ENCODE data around the gene PRLH.

The PRLH gene

GRCh38 chr2:237530472-237531433 lies 35.6 kb upstream of the PRLH start:
- Mint-ChIP-seq H3K9me3 (no peaks in the 10 kb centered on the region), H3K27ac (no peak overlapping the region), H3K36me3 (ENCODE audit: low read depth) (no peaks in the 10 kb centered on the region), H3K4me1 (peaks cover 15% of the 10 kb centered on the region), H3K27me3 (ENCODE audit: low read depth) (peaks cover 17% of the 10 kb centered on the region), H3K4me3 (no peak overlapping the region)
- TF ChIP-seq, protein P1, sequence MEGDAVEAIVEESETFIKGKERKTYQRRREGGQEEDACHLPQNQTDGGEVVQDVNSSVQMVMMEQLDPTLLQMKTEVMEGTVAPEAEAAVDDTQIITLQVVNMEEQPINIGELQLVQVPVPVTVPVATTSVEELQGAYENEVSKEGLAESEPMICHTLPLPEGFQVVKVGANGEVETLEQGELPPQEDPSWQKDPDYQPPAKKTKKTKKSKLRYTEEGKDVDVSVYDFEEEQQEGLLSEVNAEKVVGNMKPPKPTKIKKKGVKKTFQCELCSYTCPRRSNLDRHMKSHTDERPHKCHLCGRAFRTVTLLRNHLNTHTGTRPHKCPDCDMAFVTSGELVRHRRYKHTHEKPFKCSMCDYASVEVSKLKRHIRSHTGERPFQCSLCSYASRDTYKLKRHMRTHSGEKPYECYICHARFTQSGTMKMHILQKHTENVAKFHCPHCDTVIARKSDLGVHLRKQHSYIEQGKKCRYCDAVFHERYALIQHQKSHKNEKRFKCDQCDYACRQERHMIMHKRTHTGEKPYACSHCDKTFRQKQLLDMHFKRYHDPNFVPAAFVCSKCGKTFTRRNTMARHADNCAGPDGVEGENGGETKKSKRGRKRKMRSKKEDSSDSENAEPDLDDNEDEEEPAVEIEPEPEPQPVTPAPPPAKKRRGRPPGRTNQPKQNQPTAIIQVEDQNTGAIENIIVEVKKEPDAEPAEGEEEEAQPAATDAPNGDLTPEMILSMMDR (IDR thresholded peaks at IDR 0.05; ENCODE audit: unreplicated experiment in 3 of 3) = no peak

DNA sequence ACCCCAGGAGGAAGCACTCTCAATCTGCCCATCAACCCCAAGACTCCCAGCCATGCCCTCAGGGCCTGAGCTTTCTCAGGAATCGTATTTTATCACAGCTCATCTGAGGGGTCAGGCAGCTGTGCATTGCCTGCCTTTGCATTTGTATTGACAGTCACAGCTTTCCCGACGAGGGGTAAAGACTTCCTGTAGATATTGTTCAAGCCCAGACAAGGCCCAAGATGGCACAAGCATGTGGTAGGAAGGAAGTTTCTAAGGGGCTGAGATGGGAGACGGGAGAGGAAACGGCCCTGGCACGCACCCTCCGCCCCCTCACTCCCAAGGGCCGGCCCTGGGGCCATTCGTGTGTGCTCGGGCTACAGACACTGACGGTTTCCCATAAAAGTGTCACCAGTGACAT lies 34.2 kb upstream of the PRLH start:
- peaks cover 12% of the 10 kb centered on the region for H3K4me1 Mint-ChIP-seq
- TF ChIP-seq, protein P1 (IDR thresholded peaks at IDR 0.05; ENCODE audit: unreplicated experiment in 3 of 3) = no peak
- H3K27me3 Mint-ChIP-seq (ENCODE audit: low read depth) = peaks cover 15% of the 10 kb centered on the region
- H3K4me3 Mint-ChIP-seq = no peak overlapping the region
- no peaks in the 10 kb centered on the region for H3K36me3 Mint-ChIP-seq (ENCODE audit: low read depth)
- no peaks in the 10 kb centered on the region for H3K9me3 Mint-ChIP-seq
- no peak overlapping the region for H3K27ac Mint-ChIP-seq

DNA sequence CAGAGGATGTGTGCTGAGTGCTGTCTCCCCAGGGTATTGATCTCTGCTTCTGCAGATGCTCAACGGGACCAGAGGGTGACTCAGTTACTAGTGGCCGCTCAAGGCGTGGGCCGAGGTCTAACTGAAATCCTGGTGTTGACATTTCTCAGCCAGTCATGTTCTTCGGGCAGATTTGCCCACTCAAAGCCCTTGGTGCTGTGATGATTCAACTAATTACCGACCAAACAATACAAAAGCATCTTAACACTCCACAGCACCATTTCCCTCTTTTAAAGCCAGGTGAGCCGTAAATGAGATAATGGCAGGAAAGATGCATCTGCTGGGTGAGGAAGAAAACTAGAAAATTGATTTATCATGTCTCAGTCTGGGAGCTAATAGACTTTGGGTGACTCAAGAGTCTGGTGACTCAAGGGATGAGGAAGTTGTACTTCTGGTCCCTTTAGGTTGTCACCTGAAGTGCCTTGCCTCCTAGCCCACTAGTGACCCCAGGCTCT lies 32.7 kb upstream of the PRLH start:
- no peak overlapping the region for H3K27ac Mint-ChIP-seq
- H3K27me3 Mint-ChIP-seq (ENCODE audit: low read depth) = peaks cover 26% of the 10 kb centered on the region
- no peaks in the 10 kb centered on the region for H3K36me3 Mint-ChIP-seq (ENCODE audit: low read depth)
- no peaks in the 10 kb centered on the region for H3K9me3 Mint-ChIP-seq
- peaks cover 19% of the 10 kb centered on the region for H3K4me1 Mint-ChIP-seq
- no peak overlapping the region for H3K4me3 Mint-ChIP-seq
- TF ChIP-seq, protein P1 (IDR thresholded peaks at IDR 0.05; ENCODE audit: unreplicated experiment in 3 of 3) = no peak

DNA sequence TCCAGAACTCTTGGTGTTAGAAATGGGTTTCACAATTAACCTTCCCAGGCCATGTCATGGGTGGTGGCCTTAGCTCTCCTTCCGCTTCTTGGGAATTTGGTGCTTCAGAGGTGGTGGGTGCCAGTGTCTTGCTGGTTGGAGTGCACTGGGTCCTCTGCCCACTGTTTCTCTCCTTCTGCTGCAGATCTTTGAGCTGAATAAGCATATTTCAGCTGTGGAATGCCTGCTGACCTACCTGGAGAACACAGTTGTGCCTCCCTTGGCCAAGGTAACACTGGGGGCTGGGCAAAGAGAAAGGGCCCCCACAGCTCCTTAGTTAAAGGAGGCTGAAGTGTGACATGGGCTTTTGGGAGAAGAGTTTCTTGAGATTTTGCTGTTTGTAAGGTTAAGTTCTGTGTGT lies 32.0 kb upstream of the PRLH start:
- no peak overlapping the region for H3K4me3 Mint-ChIP-seq
- H3K27ac Mint-ChIP-seq = no peak overlapping the region
- no peaks in the 10 kb centered on the region for H3K9me3 Mint-ChIP-seq
- H3K36me3 Mint-ChIP-seq (ENCODE audit: low read depth) = no peaks in the 10 kb centered on the region
- TF ChIP-seq, protein P1 (IDR thresholded peaks at IDR 0.05; ENCODE audit: unreplicated experiment in 3 of 3) = no peak
- H3K27me3 Mint-ChIP-seq (ENCODE audit: low read depth) = peaks cover 26% of the 10 kb centered on the region
- peaks cover 20% of the 10 kb centered on the region for H3K4me1 Mint-ChIP-seq

- H3K27ac Mint-ChIP-seq = no peak overlapping the region
- peaks cover 20% of the 10 kb centered on the region for H3K4me1 Mint-ChIP-seq
- no peak overlapping the region for H3K4me3 Mint-ChIP-seq
- peaks cover 26% of the 10 kb centered on the region for H3K27me3 Mint-ChIP-seq (ENCODE audit: low read depth)
- H3K36me3 Mint-ChIP-seq (ENCODE audit: low read depth) = no peaks in the 10 kb centered on the region
- TF ChIP-seq, protein P1 (IDR thresholded peaks at IDR 0.05; ENCODE audit: unreplicated experiment in 3 of 3) = no peak
- H3K9me3 Mint-ChIP-seq = no peaks in the 10 kb centered on the region
Observed at GRCh38 chr2:237535385-237536082, 30.8 kb upstream of the PRLH start.

Measured in nephron (organoid).